Hematopoietic multipotent progenitor cell treated with erythropoietin and hydrocortisone succinate and interleukin-3 and kit ligand, for 15 days (in vitro differentiated cells): ENCODE data around the gene TUBA8.
"Not testable (repeated sequence)": the region's sequence is repeated elsewhere in the genome, so short reads cannot be mapped to it uniquely, and the experiment has no call there.

Source experiments
- DNase-seq: peaks from one replicate; pipeline ENCODE4 v3.0.0-alpha.2; 2015; ENCODE audit warnings: low spot score

Gene TUBA8

DNA sequence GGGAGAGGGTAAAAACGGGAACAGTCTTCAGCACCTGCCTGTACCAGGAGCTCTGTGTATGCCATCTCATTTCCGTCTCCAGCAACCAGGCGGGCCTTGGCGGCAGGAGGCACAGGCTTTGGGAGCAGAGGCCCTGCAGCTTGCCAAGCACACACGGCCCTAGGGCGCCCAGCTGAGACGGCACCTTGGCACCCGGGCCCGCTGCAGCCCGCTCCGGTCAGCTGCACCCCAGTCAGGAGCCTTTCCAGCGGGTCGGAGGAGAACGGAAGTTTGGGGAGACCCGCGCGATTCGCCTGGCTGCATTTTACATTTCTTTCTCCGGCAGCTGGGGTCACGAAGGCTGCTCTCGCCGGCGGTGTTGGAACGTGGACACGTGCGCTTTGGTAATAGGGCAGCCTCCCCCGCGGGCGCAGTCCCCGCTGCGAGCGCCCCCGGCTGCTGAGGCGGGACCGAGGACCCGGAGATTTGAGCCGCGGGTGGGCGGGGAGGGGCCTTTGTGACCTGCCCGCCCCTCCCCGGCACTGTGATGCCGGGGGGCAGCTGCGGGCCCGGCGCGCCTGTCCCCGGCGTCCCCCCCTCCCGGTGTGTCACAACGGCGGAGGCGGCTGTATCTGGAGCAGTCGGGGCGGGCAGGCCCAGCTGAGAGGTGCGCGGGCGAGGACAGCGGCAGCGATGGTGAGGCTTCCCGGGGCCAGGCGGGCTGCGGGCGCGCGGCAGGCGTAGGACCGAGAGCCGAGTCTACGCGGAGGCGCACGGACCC lies at the start of gene TUBA8:
TUBA8 (plus strand) TSS at position 616 of the 760 bp plus-strand sequence; CDS start at position 673, 57 bp downstream.
- no peak for DNase-seq

DNA sequence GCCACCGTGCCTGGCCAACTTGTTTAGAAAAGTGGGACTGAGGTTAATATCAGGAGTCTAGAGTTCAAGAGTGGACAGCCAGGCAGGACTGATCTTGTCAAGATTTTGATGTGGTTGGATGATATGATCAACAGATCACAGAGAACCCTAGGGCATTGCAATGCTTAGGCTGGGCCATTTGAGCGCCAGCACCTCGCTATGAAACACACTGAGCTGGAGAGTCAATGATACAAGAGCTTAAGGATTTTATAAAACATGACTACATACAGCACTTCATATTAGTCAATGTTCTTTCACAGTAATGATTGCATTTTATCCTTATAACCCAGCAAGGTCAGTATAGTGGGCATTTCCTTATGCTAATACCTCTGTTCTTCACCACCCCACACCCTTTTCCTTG lies 48.2 kb upstream of the TUBA8 start:
- no peak for DNase-seq

DNA sequence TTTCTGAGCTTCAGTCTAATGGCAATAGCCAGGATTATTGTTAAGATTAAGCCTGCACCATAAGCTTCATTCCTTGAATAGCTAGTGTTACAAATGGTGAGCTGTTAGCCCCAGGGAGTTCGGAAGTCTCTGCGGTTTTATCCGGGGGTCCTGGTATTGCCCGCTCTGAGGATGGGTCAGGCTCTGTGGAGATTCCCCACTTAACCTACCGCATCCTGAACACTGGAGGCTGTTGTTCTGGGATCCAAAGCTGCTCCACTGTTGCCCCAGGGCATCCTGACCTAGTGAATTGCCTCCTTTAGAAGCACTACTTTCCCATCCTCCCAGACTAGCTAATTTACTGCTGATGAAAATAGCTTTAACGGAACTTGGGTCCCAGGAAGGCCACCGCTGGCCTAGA lies 47.3 kb upstream of the TUBA8 start:
- no peak for DNase-seq

DNA sequence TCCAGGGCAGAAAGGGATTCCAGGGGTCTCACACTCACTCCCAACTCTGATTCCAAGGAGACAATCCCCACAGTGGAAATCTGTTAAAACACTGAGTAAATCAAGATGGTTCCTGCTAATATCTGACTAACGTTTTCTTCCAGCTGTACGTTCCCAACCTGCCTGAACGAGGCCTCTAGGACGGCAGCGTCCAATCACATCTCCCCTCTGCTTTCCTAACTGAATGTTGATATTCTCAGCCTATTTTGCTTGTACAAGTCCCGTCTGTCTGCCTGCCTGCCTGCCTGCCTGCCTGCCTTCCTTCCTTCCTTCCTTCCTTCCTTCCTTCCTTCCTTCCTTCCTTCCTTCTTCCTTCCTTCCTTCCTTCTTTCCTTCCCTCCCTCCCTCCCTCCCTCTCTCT lies 46.9 kb upstream of the TUBA8 start:
- not testable (repeated sequence) for DNase-seq

DNA sequence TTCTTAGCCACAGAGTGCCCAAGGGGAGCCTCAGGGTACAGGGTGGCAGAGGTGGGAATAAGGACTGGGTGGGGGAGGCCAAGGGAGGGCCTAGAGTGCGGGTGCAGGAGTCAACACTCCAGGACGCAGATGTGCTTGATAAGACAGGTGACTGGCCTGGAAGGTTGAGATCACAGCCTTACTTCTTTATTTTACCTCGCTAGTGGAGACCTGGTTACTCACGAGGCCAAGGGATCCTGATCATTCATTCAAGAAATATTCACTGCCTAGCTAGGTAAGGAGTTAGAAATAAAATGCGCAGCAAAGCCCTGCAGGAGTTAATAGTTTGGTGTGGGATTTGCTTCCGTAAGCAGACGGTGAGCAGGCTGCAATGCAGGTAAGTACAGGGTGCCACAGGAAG lies 46.0 kb upstream of the TUBA8 start:
- DNase-seq = no peak

DNA sequence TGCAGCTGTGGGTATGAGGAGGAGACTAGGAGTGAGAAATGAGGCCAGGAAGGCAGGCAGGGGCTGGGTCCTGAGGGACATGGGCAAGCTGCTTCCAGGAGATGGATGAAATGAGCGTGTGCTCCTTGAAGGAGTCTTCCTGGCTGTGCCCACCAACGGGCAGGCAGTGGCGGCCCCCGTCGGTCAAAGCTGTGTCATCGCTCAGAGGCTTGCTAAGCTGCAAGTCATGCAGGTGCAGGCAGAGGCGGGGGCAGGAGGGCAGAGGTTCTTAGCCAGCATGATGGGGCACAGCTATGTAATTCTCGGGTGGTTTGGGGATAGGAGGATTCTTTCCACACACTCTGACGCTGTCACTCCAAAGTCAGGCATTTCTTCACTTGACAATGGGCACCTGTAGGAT lies 45.4 kb upstream of the TUBA8 start:
- no peak for DNase-seq

DNA sequence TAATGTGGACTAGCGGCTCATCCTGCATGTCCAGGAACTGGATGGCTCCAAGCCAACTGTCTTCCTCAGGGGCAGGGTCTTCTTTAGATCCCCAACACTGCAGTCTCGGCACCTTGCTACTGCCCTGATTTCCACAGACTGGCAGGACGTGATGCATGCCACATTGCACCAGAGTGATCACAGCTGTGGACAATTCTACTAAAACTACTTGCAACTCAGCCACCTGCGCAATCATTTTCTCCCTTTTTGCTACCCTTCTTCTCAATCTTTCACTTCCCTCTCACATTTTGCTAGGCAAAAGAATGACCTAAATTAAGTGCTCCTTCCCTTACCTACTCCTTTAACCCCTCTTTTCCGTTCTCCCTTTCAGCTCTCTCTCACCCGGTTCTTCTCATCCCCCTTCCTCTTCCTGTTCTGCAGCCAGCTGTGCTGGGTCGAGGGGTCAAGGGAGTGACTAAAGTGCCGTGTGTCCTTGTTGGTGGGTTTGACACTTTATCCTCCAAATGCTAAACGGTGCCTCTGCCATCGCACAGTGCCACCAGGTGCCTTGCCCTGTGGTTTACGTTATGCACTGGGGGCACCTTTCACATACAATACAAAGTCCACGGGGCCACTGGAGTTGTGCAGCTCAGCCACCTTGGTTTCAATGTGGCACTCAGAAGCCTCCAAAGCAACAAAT lies 44.3 kb upstream of the TUBA8 start:
- DNase-seq = no peak

DNA sequence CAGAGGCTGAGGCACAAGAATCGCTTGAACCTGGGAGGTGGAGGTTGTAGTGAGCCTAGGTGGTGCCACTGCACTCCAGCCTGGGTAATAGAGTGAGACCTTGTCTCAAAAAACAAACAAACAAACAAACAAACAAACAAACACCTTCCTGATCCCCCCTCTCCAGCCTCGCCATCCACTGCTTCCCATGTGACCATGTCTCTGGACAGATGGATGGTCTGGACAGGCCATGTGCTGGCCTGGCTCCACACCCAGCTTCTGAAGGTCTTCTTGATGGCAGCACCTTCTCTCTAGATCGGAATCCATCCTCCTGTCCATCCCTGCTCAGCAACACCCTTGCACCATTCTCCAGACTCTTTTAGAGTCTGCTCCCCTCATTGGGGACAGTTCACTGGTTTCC lies 43.5 kb upstream of the TUBA8 start:
- no peak for DNase-seq

DNA sequence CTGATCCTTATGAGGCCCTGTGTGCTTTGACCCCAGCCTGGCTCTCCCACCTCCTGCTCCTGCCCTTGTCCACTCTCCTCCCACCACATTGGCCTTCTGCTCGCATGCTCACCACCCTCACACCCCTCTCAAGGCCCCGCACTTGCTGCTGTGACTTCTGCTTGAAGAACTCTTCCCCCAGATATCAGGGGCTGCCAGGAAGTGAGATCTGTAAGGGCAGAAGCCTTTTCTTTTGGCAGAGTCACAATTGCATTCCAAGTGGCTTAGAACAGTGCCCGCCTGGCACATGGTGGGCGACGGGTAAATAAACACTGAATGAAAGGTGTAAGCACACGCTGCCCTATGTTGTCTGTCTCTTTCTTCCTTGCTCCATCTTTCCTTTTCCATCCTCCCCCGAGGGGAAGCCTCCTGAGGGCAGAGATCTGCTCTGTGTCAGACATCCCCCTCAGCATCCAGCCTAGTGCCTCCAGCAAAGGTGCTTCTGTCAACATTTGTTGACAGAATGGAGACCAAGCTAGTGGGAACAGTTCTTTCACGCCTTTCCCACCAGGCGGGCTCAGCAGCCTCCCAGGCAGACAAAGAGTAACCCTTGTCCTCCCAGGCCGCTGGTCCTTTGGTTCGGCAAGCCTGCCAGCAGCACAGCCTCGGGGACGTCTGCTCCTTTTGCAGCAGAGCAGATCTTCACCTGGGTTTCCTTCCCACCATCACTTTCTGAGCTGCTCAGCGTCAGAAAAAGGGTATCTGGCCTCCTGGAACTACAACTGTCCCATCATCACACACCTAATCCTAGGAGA lies 42.9 kb upstream of the TUBA8 start:
- no peak for DNase-seq

DNA sequence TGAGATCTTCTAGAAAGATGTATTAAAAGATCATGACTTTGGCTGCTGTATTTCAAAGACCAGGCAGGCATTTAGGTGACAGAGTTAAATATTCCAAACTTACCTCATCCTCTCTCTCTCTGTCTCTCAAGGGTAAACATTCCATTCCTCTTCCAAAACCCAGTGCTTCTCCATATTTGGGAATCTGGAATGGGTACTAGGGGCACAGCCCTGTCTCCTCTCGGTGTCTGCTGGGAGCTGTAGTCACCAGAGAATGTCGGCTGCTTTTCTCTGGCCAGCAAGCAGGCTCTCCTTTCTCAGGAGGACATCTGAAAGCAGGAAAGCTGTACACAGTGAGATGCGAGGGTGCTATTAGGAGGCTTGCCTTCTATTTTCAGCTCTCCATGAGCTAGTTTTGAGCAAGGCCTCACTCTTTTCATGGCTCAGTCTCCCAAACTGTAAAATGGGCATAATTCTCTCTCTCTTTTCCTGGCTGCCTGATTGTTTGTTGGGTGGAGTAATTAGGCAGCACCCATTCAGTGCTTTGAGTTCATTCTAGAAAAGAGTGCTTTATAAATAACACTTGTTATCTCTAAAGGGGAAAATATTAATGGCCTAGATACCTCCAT lies 42.1 kb upstream of the TUBA8 start:
- no peak for DNase-seq

DNA sequence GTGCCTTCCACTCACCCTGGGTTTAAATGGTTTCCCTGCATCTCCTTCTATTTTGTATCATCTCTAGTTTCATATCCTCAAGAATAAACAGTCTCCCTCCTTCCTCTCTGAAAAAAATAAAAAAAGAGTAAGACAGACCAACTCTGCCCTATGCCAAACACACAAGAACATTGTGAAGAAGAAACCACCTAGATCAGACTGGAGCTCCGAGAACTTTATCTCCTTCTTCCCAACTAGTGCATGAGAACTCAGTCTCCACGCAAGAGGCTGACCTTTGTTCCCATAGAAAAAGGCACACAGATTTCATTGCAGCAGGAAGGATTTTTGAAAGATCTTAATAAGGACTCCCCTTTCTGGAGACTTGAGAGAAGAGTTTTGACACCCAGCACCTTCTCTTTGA lies 41.6 kb upstream of the TUBA8 start:
- DNase-seq = no peak

DNA sequence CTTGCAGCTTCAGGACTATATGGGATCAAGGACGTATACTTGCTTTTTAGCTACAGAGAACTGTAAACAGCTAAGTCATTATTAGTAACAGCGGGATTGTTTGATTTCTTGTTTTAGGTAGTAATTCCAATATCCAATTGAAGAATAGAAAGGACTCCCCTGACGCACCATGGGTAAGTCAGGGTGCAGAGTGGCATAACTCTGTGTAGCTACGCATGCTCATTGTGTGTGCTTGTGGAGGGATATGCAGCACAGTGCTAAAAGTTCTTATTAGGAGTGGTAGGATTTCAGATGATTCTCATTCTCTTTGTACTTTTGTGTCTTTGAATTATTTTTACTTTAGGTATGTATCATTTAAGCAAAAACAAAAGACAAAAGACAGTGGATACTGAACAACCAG lies 40.6 kb upstream of the TUBA8 start:
- DNase-seq = no peak

DNA sequence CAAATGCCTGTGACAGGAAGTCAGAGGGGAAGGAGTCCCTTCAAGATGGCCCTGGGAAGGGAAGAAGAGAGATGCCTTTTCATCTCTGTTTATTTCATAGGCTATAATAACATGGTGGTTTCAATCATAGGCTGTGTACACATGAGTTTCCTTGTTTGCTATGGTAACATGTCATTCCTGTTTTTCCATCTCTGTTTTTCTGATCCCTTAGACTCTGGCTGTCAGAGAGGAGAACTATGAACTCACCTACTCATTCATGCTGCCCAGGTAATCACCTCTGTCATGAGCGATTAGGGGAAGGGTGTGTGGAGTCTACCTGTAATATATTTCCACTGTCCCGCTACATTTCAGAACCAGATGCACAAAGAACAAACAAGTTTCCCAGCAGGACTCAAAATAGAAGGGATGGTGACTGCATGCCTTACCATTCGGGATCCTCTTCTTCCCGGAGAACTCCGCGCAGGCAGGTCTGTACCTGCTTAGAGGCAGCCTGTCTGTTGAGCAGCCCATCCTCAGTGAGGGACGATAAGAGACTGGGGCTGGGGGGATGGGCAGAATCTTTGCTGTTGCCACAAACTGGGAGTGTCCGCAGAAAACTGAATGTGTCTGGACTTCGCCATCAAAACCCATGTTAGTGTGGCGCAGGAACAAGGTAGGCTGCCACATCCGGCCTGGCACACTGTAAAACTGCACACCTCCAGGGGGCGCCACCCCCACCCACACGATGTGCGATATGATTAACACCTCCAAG lies 39.9 kb upstream of the TUBA8 start:
- DNase-seq = no peak

DNA sequence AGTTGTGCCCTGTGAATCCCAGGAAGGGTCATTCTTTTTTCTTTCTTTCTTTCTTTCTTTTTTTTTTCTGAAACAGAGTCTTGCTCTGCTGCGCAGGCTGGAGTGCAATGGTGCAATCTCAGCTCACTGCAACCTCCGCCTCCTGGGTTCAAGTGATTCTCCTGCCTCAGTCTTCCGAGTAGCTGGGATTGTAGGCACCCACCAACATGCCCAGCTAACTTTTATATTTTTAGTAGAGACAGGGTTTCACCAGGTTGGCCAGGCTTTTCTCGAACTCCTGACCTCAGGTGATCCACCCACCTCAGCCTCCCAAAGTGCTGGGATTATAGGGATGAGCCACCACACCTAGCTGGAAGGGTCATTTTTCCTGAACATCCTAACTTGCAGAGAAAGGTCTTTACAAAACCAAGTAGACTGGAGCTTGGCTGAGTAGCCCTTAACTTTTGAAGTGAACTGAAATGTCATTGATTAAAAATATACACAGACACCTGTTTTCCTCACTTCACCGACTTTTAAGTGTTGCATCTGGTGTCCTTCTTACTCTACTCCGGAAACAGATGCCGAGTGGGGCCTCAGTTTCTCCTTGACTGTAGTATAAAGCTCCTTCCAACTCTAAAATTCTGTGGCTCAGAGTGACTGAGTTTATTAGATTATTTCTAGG lies 39.2 kb upstream of the TUBA8 start:
- not testable (repeated sequence) for DNase-seq

DNA sequence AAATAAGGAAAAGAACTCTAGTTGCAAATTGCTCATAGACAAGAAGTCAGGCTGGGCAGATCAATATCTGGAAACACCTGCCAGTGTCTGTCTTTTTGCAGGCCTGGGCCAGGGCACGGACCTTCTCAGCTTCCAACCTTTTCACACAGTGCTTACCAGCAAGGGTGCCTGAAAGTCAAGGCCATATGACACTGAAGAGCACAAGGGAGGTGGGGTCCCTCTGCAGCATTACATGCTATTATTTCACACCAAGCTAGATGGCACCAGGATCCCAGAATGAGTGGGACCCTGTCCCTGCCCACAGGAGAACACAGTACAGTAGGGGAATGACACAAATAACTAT lies 38.7 kb upstream of the TUBA8 start:
- DNase-seq = no peak

DNA sequence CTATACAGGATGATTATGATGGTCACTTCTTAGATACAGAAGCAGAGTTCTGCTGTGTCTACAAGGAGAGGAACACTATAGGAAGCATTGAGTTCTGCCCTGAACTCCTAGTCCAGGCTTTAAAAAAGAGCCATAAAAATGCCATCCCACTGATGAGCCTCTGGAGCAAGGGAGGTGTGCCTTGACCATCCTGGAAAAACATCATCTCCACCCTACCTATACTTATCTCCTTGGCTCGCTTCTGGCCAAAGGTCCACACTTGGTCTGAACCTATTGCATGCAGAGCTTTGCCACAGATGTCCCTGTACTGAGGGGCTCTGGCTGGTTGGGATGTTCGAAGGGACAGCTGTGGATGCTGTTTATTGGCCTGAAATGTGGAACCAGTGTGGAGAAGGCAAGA lies 37.1 kb upstream of the TUBA8 start:
- no peak for DNase-seq

DNA sequence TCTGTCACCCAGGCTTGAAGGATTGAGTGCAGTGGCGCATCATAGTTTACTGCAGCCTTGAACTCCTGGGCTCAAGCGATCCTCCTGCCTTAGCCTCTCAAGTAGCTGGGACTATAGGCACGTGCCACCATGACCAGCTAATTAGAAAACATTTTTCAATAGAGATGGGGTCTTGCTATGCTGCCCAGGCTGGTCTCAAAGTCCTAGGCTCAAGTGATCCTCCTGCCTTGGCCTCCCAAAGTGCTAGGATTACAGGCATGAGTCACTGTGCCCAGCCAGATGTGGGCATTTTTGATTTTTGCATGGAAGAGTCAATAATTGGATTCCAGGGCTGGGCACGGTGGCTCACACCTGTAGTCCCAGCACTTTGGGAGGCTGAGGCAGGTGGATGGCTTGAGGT lies 36.7 kb upstream of the TUBA8 start:
- not testable (repeated sequence) for DNase-seq

DNA sequence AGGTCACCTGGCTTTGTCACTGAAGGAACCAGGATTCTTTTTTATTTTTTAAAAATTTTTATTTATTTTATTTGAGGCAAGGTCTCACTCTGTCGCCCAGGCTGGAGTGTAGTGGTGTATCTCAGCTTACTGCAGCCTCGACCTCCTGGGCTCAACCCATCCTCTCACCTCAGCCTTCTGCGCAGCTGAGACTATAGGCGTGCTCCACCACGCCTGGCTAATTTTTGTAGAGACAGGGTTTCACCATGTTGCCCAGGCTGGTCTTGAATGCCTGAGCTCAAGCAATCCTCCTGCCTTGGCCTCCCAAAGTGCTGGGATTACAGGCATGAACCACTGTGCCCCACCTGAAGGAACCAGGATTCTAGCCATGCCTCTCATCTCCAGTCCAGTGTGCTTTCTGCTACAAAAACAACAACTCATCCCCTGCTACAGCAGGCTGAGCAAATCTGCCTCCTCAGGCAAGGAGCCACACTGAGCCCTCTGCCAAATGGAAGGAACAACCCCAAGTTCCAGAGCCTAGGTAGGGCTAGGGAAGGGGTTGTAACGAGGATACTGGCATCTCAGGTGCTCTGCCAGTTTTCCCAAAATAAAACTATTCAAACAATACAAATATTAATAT lies 35.4 kb upstream of the TUBA8 start:
- DNase-seq = no peak

DNA sequence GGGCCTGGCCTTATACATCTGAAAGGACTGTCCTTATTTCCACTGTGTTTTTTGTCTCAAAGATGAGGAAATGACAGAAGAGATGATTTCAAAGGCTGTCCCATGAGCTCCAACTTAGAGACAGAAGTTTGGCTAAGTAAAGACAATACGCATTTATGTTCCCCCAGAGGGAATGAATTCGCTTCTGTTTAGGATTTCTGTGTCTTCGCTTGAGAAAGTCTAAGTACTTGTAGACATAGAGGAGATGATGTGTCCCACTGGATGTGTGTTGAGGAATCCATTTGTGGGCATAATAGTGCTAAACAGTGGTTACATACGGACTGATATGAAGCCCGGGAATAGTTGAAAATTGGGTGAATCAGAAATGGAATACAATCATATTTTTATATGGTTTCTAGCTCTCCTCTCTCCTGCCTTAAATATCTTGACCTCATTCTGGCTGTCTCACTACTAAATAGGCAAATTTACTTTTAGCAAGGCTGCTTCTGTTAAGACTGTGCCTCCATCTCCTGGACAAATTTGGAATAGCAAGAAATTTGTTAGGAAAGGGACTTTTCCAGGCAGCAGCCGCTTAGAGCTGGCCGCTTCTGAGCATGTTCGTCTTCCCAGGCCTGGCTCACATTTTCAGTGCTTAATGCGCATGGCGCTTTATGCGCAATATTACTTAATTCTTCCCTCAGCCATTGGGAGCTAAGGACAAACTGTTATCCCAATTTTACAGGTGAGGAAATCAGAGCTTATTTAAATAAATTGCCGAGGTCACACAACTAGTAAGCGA lies 34.7 kb upstream of the TUBA8 start:
- DNase-seq = peak; percentile 88

DNA sequence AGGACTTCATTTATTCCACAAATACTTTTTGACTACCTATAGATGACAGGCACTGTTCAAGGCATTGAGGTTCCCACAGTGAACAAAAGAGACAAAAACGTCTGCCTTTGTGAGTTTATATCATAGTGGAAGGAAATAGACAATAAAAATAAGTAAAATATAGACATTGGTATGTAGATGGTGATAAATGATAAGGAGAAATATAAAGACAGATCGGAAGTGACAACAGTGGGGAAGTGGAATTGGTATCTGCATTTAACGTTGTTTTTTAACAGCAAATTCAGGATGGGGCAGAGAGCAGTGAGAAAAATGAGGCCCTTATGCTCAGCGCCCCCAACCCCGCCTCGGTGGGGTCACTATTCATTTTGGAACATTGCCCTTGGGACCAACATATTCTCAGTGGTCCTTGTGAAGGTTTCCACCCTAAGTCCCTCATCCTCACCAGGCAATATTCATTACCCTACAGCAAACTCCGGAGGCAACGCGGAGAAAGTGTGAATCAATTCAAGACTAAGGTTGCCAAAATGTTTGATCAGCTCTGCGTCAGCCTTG lies 33.4 kb upstream of the TUBA8 start:
- peak; percentile 7 for DNase-seq
